ENCODE measurements around the gene PLD6.
"Not testable (repeated sequence)": the region's sequence is repeated elsewhere in the genome, so short reads cannot be mapped to it uniquely, and the experiment has no call there.

The PLD6 gene

DNA sequence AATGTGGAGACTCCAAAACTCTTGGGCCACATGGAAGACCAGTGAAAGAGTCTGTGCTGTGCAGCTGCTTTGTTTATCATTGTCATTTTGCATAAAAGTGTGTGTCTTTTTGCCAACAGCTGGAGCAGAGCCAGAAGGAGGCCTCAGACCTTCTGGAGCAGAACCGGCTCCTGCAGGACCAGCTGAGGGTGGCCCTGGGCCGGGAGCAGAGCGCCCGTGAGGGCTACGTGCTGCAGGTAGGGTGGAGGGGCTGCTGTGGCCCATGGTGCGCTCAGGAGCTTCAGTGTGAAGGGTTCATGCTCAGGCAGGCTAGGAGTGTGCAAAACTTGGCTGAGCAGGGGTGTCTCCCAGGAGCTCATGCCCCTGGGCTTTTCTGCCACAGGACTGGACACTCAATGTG, 45.0 kb downstream of the PLD6 start:
- DNase-seq (ENCODE audit: low spot score): no peak
- no peaks in the 10 kb centered on the region for H3K4me1 ChIP-seq (ENCODE audit: insufficient read depth, poor library complexity, severe bottlenecking)
- H3K36me3 ChIP-seq (ENCODE audit: low read depth): peaks cover 96% of the 10 kb centered on the region

DNA sequence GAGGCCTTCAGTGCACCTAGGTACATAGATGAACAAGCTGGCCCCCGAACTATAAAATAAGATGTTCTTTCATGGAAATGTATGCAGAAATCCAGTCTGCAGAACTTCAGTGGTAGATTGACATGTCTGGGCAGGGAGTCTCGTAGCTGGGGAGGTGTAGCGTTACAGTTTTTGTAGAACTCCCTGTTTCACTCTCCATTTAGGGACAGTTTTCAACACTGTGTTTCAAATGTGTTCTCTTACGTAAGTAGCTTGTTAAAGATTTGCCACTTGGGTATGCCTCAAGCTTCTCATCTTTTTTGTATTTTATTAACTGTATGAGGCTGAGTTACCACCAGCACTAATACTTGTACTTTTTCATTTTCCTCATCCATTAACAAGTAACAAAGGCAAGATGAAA, 46.6 kb downstream of the PLD6 start:
- TF ChIP-seq, protein P1, sequence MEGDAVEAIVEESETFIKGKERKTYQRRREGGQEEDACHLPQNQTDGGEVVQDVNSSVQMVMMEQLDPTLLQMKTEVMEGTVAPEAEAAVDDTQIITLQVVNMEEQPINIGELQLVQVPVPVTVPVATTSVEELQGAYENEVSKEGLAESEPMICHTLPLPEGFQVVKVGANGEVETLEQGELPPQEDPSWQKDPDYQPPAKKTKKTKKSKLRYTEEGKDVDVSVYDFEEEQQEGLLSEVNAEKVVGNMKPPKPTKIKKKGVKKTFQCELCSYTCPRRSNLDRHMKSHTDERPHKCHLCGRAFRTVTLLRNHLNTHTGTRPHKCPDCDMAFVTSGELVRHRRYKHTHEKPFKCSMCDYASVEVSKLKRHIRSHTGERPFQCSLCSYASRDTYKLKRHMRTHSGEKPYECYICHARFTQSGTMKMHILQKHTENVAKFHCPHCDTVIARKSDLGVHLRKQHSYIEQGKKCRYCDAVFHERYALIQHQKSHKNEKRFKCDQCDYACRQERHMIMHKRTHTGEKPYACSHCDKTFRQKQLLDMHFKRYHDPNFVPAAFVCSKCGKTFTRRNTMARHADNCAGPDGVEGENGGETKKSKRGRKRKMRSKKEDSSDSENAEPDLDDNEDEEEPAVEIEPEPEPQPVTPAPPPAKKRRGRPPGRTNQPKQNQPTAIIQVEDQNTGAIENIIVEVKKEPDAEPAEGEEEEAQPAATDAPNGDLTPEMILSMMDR (IDR thresholded peaks at IDR 0.05; ENCODE audit: poor library complexity, severe bottlenecking): no peak
- Histone ChIP-seq H3K9me3 (ENCODE audit: severe bottlenecking) (no peaks in the 10 kb centered on the region), H3K4me1 (ENCODE audit: insufficient read depth, poor library complexity, severe bottlenecking) (peaks cover 8% of the 10 kb centered on the region), H3K27me3 (ENCODE audit: insufficient read depth, poor library complexity, severe bottlenecking) (no peaks in the 10 kb centered on the region), H3K36me3 (ENCODE audit: low read depth) (peaks cover 97% of the 10 kb centered on the region), H3K4me3 (ENCODE audit: severe bottlenecking) (no peak overlapping the region), H3K27ac (ENCODE audit: poor library complexity, severe bottlenecking) (no peak overlapping the region)
- no peak for DNase-seq (ENCODE audit: low spot score)
- no peak for ATAC-seq (ENCODE audit: low read depth)

More for the DNA sequence above, 45.0 kb downstream of the PLD6 start:
- TF ChIP-seq, protein P1 (IDR thresholded peaks at IDR 0.05; ENCODE audit: poor library complexity, severe bottlenecking): no peak
- Histone ChIP-seq H3K27ac (ENCODE audit: poor library complexity, severe bottlenecking) (no peak overlapping the region), H3K4me3 (ENCODE audit: severe bottlenecking) (no peak overlapping the region), H3K27me3 (ENCODE audit: insufficient read depth, poor library complexity, severe bottlenecking) (no peaks in the 10 kb centered on the region), H3K9me3 (ENCODE audit: severe bottlenecking) (no peaks in the 10 kb centered on the region)
- ATAC-seq (ENCODE audit: low read depth): no peak

DNA sequence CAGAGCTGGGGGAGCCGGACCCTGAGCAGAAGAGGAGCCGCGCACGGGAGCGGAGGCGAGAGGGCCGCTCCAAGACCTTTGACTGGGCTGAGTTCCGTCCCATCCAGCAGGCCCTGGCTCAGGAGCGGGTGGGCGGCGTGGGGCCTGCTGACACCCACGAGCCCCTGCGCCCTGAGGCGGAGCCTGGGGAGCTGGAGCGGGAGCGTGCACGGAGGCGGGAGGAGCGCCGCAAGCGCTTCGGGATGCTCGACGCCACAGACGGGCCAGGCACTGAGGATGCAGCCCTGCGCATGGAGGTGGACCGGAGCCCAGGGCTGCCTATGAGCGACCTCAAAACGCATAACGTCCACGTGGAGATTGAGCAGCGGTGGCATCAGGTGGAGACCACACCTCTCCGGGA, 47.6 kb downstream of the PLD6 start:
- not testable (repeated sequence) for H3K9me3 ChIP-seq (ENCODE audit: severe bottlenecking); H3K27me3 ChIP-seq (ENCODE audit: insufficient read depth, poor library complexity, severe bottlenecking); H3K4me1 ChIP-seq (ENCODE audit: insufficient read depth, poor library complexity, severe bottlenecking); H3K4me3 ChIP-seq (ENCODE audit: severe bottlenecking); ATAC-seq (ENCODE audit: low read depth); DNase-seq (ENCODE audit: low spot score); H3K27ac ChIP-seq (ENCODE audit: poor library complexity, severe bottlenecking)
- peaks cover 97% of the 10 kb centered on the region for H3K36me3 ChIP-seq (ENCODE audit: low read depth)

DNA sequence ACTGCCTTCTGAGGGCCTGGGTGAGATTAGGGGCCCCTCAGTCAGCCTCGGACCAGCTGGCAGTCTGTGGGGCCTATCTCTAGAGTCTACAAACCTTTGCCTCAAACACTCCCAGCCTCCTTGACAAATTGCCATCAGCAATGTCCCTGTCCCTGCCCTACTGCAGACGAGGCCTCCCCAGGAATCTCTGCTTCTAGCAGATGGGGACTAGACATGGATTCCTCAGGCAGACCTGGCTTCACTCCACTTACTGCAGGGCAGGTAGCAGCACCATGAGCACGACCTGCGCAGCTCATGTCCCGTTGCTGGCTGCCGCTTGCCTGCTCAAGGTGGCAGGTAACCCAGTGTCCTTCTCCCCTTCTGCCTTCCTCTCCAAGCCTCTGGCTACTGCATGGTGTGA, 49.1 kb downstream of the PLD6 start:
- ATAC-seq (ENCODE audit: low read depth) (no peak), DNase-seq (ENCODE audit: low spot score) (no peak)
- H3K4me3 ChIP-seq (ENCODE audit: severe bottlenecking): no peak overlapping the region
- no peaks in the 10 kb centered on the region for H3K9me3 ChIP-seq (ENCODE audit: severe bottlenecking)
- peaks cover 14% of the 10 kb centered on the region for H3K4me1 ChIP-seq (ENCODE audit: insufficient read depth, poor library complexity, severe bottlenecking)
- TF ChIP-seq, protein P1 (IDR thresholded peaks at IDR 0.05; ENCODE audit: poor library complexity, severe bottlenecking): no peak
- H3K27ac ChIP-seq (ENCODE audit: poor library complexity, severe bottlenecking): peak overlapping the region; percentile 15
- H3K27me3 ChIP-seq (ENCODE audit: insufficient read depth, poor library complexity, severe bottlenecking): no peaks in the 10 kb centered on the region
- H3K36me3 ChIP-seq (ENCODE audit: low read depth): peaks cover 98% of the 10 kb centered on the region

DNA sequence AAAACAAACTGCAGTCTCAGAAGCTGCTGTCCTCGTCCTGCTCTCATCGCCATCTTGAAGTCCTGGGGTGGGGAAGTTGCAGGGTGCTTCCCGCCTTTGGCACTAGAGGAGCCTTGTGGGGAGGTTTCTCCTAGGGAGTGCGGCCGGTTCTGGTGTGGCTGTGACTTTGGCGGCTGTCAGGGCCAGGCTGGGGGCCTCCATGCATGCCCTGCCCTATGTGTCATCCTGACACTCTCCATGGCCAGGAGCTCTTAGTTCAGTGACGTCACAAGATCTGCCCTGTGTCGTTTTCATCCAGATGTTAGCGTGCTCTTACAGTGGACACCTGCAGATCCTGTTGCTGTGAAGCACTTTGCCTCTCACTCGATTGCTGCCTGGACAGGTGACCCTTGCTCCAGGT, 49.6 kb downstream of the PLD6 start:
- Histone ChIP-seq H3K9me3 (ENCODE audit: severe bottlenecking) (no peaks in the 10 kb centered on the region), H3K4me1 (ENCODE audit: insufficient read depth, poor library complexity, severe bottlenecking) (peaks cover 19% of the 10 kb centered on the region), H3K27me3 (ENCODE audit: insufficient read depth, poor library complexity, severe bottlenecking) (no peaks in the 10 kb centered on the region), H3K36me3 (ENCODE audit: low read depth) (peaks cover 97% of the 10 kb centered on the region), H3K4me3 (ENCODE audit: severe bottlenecking) (no peak overlapping the region), H3K27ac (ENCODE audit: poor library complexity, severe bottlenecking) (peak overlapping the region; percentile 15)
- TF ChIP-seq, protein P1 (IDR thresholded peaks at IDR 0.05; ENCODE audit: poor library complexity, severe bottlenecking): no peak
- DNase-seq (ENCODE audit: low spot score) (no peak), ATAC-seq (ENCODE audit: low read depth) (no peak)
